Ascending aorta (tissue), 2 donors: Measurements from ENCODE around the gene ADCY9. TPM values are rescaled to one million over a fixed set of nuclear protein-coding genes. Genes with fewer than 3 reads are reported as not detected.

ENCODE experiments used
- DNase-seq, 2 donors: peaks; one replicate each; pipeline ENCODE4 v3.0.0-alpha.2; 2019; ENCODE audit warnings: low spot score in 2 of 2
- H3K27ac ChIP-seq, 2 donors: fragments of 200-600 bp; sonication (generic); one replicate each; pipeline ENCODE4 v1.5.1; 2016 to 2017; ENCODE audit warnings: mild to moderate bottlenecking in 1 of 2
- H3K27me3 ChIP-seq: fragments of 200-600 bp; sonication (generic); one replicate; pipeline ENCODE4 v1.5.1; 2017
- H3K36me3 ChIP-seq, 2 donors: fragments of 200-600 bp; sonication (generic); one replicate each; pipeline ENCODE4 v1.5.1; 2016
- H3K4me1 ChIP-seq, 2 donors: fragments of 200-600 bp; sonication (generic); one replicate each; pipeline ENCODE4 v1.5.1; 2016 to 2017; ENCODE audit warnings: mild to moderate bottlenecking in 1 of 2
- H3K4me3 ChIP-seq, 2 donors: fragments of 200-600 bp; sonication (generic); one replicate each; pipeline ENCODE4 v1.5.1; 2016 to 2017; ENCODE audit warnings: mild to moderate bottlenecking in 1 of 2
- H3K9me3 ChIP-seq, 2 donors: fragments of 200-600 bp; sonication (generic); one replicate each; pipeline ENCODE4 v1.5.1; 2016
- intact Hi-C: fragments of 100-400 bp; cut with DNase I; formaldehyde crosslinking; loops from one replicate; pipeline ENCODE4 v1.15.1; 2023
- total RNA-seq: library from RNA; depleted of rRNA; stranded (reverse); fragments of >200 nt; gene quantifications from one replicate; pipeline ENCODE4 v1.1.0, GENCODE V29; 2016
- TF ChIP-seq, protein P1 (sequence below), 3 experiments: fragments of 200-600 bp in 2 of 3; fragments of 450-650 bp in 1 of 3; sonication (generic) in 2 of 3; IDR thresholded peaks; one replicate each; pipeline ENCODE4 v1.5.1; 2016 to 2019; ENCODE audit warnings: antibody characterized with exemption in 3 of 3, mild to moderate bottlenecking in 1 of 3, moderate library complexity in 1 of 3

ADCY9 gene
- total RNA-seq, 1 donor from 2014 or later: 49.7 TPM

- TF ChIP-seq, protein P1, sequence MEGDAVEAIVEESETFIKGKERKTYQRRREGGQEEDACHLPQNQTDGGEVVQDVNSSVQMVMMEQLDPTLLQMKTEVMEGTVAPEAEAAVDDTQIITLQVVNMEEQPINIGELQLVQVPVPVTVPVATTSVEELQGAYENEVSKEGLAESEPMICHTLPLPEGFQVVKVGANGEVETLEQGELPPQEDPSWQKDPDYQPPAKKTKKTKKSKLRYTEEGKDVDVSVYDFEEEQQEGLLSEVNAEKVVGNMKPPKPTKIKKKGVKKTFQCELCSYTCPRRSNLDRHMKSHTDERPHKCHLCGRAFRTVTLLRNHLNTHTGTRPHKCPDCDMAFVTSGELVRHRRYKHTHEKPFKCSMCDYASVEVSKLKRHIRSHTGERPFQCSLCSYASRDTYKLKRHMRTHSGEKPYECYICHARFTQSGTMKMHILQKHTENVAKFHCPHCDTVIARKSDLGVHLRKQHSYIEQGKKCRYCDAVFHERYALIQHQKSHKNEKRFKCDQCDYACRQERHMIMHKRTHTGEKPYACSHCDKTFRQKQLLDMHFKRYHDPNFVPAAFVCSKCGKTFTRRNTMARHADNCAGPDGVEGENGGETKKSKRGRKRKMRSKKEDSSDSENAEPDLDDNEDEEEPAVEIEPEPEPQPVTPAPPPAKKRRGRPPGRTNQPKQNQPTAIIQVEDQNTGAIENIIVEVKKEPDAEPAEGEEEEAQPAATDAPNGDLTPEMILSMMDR (IDR thresholded peaks at IDR 0.05): no peak
- Histone ChIP-seq H3K36me3 (no peaks in the 10 kb centered on the region), H3K27ac (no peak overlapping the region), H3K4me1 (peaks cover 4 to 18% of the 10 kb centered on the region in 2 donors), H3K27me3 (no peaks in the 10 kb centered on the region), H3K9me3 (no peaks in the 10 kb centered on the region), H3K4me3 (no peak overlapping the region)
- intact Hi-C loops: loop anchor here (10.0 kb wide), 1 partner anchor 182 kb away; no protein-coding TSS in a partner anchor
- DNase-seq: no peak
Measured at GRCh38 chr16:4003166-4003565, 113.1 kb downstream of the ADCY9 start.

DNA sequence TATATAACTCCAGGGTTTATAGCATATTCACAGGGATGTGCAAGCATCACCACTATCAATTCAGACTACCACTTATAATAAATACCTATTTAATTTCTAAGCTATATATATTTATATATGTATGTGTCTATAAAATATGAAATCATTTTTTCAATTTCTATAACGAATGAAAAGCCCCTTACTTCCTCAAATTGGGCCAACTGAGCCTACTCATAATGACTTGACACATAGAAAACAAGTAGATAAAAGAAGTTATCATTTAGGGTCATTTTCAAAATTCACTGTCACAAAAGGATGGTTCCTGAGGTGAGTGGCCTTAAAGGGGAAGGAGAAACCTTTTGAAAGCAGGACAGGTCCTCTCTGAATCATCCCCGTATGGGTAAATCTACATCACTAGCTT lies 114.1 kb downstream of the ADCY9 start:
- no peaks in the 10 kb centered on the region for H3K27me3 ChIP-seq
- no peaks in the 10 kb centered on the region for H3K36me3 ChIP-seq
- TF ChIP-seq, protein P1 (IDR thresholded peaks at IDR 0.05): no peak
- DNase-seq: no peak
- no peak overlapping the region for H3K27ac ChIP-seq
- H3K9me3 ChIP-seq: no peaks in the 10 kb centered on the region
- H3K4me1 ChIP-seq: peaks cover 4 to 18% of the 10 kb centered on the region in 2 donors
- no peak overlapping the region for H3K4me3 ChIP-seq
- intact Hi-C loops: loop anchor here (10.0 kb wide), 1 partner anchor 183 kb away; no protein-coding TSS in a partner anchor

DNA sequence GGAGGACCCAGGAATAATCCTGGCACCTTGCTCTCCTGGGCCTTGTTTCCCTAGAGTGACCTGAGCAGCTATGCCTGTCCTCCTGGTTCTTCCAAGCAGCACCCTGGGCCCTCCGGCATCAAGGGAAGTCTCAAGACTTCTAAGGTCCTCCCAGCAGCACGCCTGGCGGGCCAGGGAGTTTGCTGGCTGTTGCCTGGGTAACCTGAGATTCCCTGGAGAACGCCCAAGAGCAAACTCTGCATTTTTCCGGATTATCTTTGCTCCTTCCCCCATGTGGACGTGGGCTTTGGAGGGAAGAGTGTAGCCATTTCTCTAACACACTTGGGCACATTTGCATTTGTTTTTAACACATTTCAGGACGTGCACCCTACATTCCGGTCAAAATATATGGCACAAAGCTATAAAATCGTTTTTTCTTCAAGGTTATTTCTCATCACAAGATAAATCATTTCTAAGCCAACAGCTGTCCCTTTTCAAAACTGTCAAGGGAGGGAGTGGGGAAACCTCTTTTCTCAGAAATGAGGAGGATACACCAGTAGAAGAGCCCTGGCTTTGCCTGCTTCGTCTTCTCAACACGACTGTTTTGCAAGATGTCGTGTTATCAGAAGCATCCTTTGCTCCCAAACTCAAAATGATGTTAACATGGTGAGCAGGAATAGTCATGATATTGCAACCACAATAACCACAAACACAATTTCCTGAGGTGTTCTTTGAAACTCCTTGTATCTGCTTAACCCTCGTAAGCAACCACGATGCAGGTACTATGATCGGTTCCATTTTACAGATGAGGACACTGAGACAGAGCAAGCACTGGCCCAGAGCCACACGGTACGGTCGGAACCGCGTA lies 116.5 kb downstream of the ADCY9 start:
- Histone ChIP-seq H3K4me1 (peaks cover 4 to 18% of the 10 kb centered on the region in 2 donors), H3K9me3 (no peaks in the 10 kb centered on the region), H3K4me3 (no peak overlapping the region), H3K27me3 (no peaks in the 10 kb centered on the region), H3K27ac (peak overlapping the region; percentile 21 to 27), H3K36me3 (no peaks in the 10 kb centered on the region)
- TF ChIP-seq, protein P1 (IDR thresholded peaks at IDR 0.05): no peak
- DNase-seq: peak in 1 of 2 donors; percentile 77
- intact Hi-C loops: loop anchor here (5.0 to 10.0 kb wide), 2 partner anchors 53 to 185 kb away; no protein-coding TSS in a partner anchor

DNA sequence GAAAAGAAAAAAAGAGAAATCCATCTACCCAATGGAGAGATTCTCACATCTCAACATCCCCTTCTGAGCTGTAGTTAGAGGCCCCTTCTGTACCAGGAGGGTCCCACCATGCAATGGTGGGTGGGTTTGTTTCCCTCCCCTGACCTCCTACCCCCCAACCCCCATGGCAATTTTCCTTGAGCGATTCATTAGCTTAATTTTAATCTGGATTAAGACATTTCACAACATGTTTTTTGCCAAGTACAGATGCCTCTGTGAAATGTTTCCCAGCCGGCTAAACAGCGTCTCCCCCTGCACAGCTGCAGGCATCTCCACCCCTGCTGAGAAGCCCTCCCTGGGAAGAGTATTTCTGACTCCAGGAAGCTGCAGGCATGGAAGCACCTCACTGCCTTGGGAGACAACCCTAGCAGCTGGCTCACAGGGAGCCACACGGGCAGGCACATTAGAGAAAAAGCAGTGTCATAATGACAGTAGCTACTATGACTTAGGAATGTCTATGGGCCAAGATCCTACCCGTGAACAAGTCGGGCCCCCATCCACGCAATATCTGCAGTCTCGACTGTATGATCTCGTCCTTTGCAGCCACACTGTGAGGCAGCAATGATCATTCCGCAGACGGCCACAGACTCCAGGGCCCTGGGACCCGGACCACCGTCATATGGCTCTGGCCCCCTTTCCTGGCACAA lies 117.3 kb downstream of the ADCY9 start:
- Histone ChIP-seq H3K9me3 (no peaks in the 10 kb centered on the region), H3K27ac (peak overlapping the region in 1 of 2 donors; percentile 27), H3K4me3 (no peak overlapping the region), H3K4me1 (peaks cover 4 to 18% of the 10 kb centered on the region in 2 donors), H3K27me3 (no peaks in the 10 kb centered on the region), H3K36me3 (peaks cover 0 to 4% of the 10 kb centered on the region in 2 donors)
- intact Hi-C loops: loop anchor here (5.0 kb wide), 1 partner anchor 53 kb away; no protein-coding TSS in a partner anchor
- TF ChIP-seq, protein P1 (IDR thresholded peaks at IDR 0.05): no peak
- no peak for DNase-seq

GRCh38 chr16:3997231-3997841 lies 118.9 kb downstream of the ADCY9 start:
- intact Hi-C loops: loop anchor here (5.0 kb wide), 1 partner anchor 55 kb away; no protein-coding TSS in a partner anchor
- no peak for DNase-seq
- H3K9me3 ChIP-seq: no peaks in the 10 kb centered on the region
- no peaks in the 10 kb centered on the region for H3K27me3 ChIP-seq
- H3K4me1 ChIP-seq: peaks cover 4 to 18% of the 10 kb centered on the region in 2 donors
- H3K36me3 ChIP-seq: peaks cover 6 to 11% of the 10 kb centered on the region in 2 donors
- TF ChIP-seq, protein P1 (IDR thresholded peaks at IDR 0.05): no peak
- no peak overlapping the region for H3K27ac ChIP-seq
- H3K4me3 ChIP-seq: no peak overlapping the region
